Parathyroid adenoma (tissue), 2 donors: Measurements from ENCODE around the gene SOBP.

Source experiments
- H2AFZ ChIP-seq: fragments of 300-600 bp; sonication (generic); one replicate; pipeline ENCODE4 v1.7.0; 2017; ENCODE audit warnings: antibody characterized with exemption, mild to moderate bottlenecking
- H3K27ac ChIP-seq: fragments of 300-600 bp; sonication (generic); one replicate; pipeline ENCODE4 v1.7.0; 2017
- H3K27me3 ChIP-seq: fragments of 300-600 bp; sonication (generic); one replicate; pipeline ENCODE4 v1.7.0; 2017; ENCODE audit warnings: low read length; ENCODE audit not compliant: control insufficient read depth, insufficient read depth
- H3K36me3 ChIP-seq: fragments of 300-600 bp; sonication (generic); one replicate; pipeline ENCODE4 v1.7.0; 2017; ENCODE audit warnings: low read length; ENCODE audit not compliant: control insufficient read depth, insufficient read depth
- H3K4me1 ChIP-seq: fragments of 300-600 bp; sonication (generic); one replicate; pipeline ENCODE4 v1.7.0; 2017; ENCODE audit warnings: control low read depth
- H3K4me2 ChIP-seq: fragments of 300-600 bp; sonication (generic); one replicate; pipeline ENCODE4 v1.7.0; 2017; ENCODE audit warnings: low read length
- H3K4me3 ChIP-seq: fragments of 300-600 bp; sonication (generic); one replicate; pipeline ENCODE4 v1.7.0; 2017; ENCODE audit warnings: low read depth, low read length
- H3K79me2 ChIP-seq: fragments of 300-600 bp; sonication (generic); one replicate; pipeline ENCODE4 v1.7.0; 2017; ENCODE audit warnings: control low read depth
- H3K9ac ChIP-seq: fragments of 300-600 bp; sonication (generic); one replicate; pipeline ENCODE4 v1.7.0; 2017; ENCODE audit warnings: mild to moderate bottlenecking
- H3K9me3 ChIP-seq: fragments of 300-600 bp; sonication (generic); one replicate; pipeline ENCODE4 v1.7.0; 2017; ENCODE audit warnings: low read length; ENCODE audit not compliant: control insufficient read depth
- CTCF ChIP-seq: fragments of 300-600 bp; sonication (generic); IDR thresholded peaks from one replicate; pipeline ENCODE4 v1.7.0; 2017; ENCODE audit warnings: antibody characterized with exemption, mild to moderate bottlenecking
- donor health status: primary hyperparathyroidism.

Gene SOBP

GRCh38 chr6:107443608-107444267, 46.2 kb upstream of the SOBP start:
- no peak for TF ChIP-seq CTCF
- Histone ChIP-seq H3K79me2 (peaks cover 16% of the 10 kb centered on the region), H3K4me1 (no peaks in the 10 kb centered on the region), H3K9ac (no peak overlapping the region), H3K36me3 (no peaks in the 10 kb centered on the region), H3K4me3 (no peak overlapping the region), H3K9me3 (no peaks in the 10 kb centered on the region), H3K27ac (no peak overlapping the region), H3K27me3 (no peaks in the 10 kb centered on the region), H3K4me2 (no peak overlapping the region), H2AFZ (no peak overlapping the region)

GRCh38 chr6:107444277-107444676, 45.6 kb upstream of the SOBP start:
- no peak for TF ChIP-seq CTCF
- H3K4me2 ChIP-seq, result no peak overlapping the region
- no peak overlapping the region for H3K9ac ChIP-seq
- H3K27ac ChIP-seq, result no peak overlapping the region
- H3K4me3 ChIP-seq, result no peak overlapping the region
- no peak overlapping the region for H2AFZ ChIP-seq
- no peaks in the 10 kb centered on the region for H3K27me3 ChIP-seq
- no peaks in the 10 kb centered on the region for H3K9me3 ChIP-seq
- H3K36me3 ChIP-seq, result no peaks in the 10 kb centered on the region
- no peaks in the 10 kb centered on the region for H3K4me1 ChIP-seq
- peaks cover 17% of the 10 kb centered on the region for H3K79me2 ChIP-seq

GRCh38 chr6:107447663-107448216, 42.2 kb upstream of the SOBP start:
- Histone ChIP-seq H3K27me3 (no peaks in the 10 kb centered on the region), H3K9me3 (no peaks in the 10 kb centered on the region), H3K4me1 (peaks cover 6% of the 10 kb centered on the region), H3K27ac (no peak overlapping the region), H3K36me3 (no peaks in the 10 kb centered on the region), H3K4me2 (no peak overlapping the region), H3K9ac (no peak overlapping the region), H3K4me3 (no peak overlapping the region), H3K79me2 (peaks cover 27% of the 10 kb centered on the region), H2AFZ (no peak overlapping the region)
- no peak for TF ChIP-seq CTCF

- H3K36me3 ChIP-seq, result no peaks in the 10 kb centered on the region
- H3K4me3 ChIP-seq, result no peak overlapping the region
Observed at GRCh38 chr6:107448776-107449175, 41.1 kb upstream of the SOBP start.

More at GRCh38 chr6:107448776-107449175, 41.1 kb upstream of the SOBP start:
- H3K27me3 ChIP-seq, result no peaks in the 10 kb centered on the region
- no peak overlapping the region for H3K4me2 ChIP-seq
- no peak overlapping the region for H3K27ac ChIP-seq
- no peak overlapping the region for H2AFZ ChIP-seq
- H3K4me1 ChIP-seq, result peaks cover 6% of the 10 kb centered on the region
- no peak overlapping the region for H3K9ac ChIP-seq
- no peak for TF ChIP-seq CTCF
- peaks cover 27% of the 10 kb centered on the region for H3K79me2 ChIP-seq
- H3K9me3 ChIP-seq, result no peaks in the 10 kb centered on the region
